B cell (primary cell): Measurements from ENCODE around the gene SUCLG2.

Experiments used
- CTCF ChIP-seq: fragments of 200-600 bp; IDR thresholded peaks from one replicate; pipeline ENCODE4 v1.8.0; 2022; ENCODE audit warnings: antibody characterized with exemption, mild to moderate bottlenecking
- EZH2 ChIP-seq: IDR thresholded peaks from 2 replicates; pipeline ENCODE4 v1.6.1; 2012; ENCODE audit warnings: borderline replicate concordance, low read depth, mild to moderate bottlenecking, moderate library complexity, low read length; ENCODE audit not compliant: insufficient read depth, poor library complexity, severe bottlenecking

DNA sequence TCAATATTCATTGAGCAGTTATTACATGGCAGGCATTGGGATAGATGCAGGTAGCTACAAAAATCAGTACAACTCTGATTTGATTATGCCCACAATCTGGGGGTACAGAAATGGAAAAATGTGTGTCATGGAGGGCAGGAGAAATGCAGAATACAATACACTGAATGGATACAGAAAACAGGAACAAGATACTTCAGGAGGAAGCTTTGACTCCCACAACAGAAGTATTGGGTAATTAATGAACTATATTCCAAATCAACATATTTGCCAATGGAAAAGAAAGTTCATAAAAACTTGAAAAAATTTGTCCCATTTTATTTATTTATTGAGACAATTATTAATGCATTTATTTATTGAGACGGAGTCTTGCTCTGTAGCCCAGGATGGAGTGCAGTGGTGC is 207.0 kb downstream of the SUCLG2 start:
- TF ChIP-seq EZH2: no peak
- no peak for TF ChIP-seq CTCF
